ENCODE measurements around the gene ARL6IP4. TPM values are rescaled to one million over a fixed set of nuclear protein-coding genes. Genes with fewer than 3 reads are reported as not detected.

ARL6IP4 gene
- total and polyA plus RNA-seq, 2 of the 4 experiments (the other 2 are of a cell fraction) = 161 to 254 TPM

DNA sequence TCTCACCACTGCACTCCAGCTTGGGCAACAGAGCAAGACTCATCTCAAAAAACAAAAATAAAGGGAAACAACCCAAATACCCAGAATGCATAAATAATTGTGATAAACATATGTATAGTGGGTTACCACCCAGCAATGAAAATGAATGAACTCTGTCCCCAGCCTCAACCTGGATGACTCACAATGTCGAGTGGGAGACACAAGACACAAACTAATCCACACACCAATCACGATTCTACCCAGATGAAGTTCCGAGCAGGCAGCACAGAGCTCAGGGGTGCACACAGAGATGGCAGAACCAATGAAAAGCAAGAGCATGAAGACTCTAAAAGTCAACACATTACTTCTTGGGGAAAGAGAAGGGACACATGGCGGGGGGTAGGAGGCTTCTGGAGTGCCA lies 41.4 kb upstream of the ARL6IP4 start:
- CTCF ChIA-PET = interaction anchor here (0.5 kb wide), 1 partner anchor 870 kb away, joined by 3 read pairs; no protein-coding TSS in a partner anchor
- no peak overlapping the region for H2BK15ac ChIP-seq (ENCODE audit: low read depth, low read length)
- no peak overlapping the region for H2BK5ac ChIP-seq (ENCODE audit: low read depth, low read length, poor library complexity, severe bottlenecking)
- H2AFZ ChIP-seq (replicated peaks; ENCODE audit: low read length, poor library complexity) = no peak overlapping the region
- dilution Hi-C loops (cut with HindIII; ENCODE audit: low sequenced_read_pairs, unreplicated experiment) (no loop called here), intact Hi-C loops (cut with micrococcal nuclease) (no loop called here), in situ Hi-C loops (cut with MboI; ENCODE audit: low sequenced_read_pairs) (no loop called here)
- no peak overlapping the region for H3K27ac ChIP-seq (ENCODE audit: insufficient read depth, low read length)
- H3K4me1 ChIP-seq (ENCODE audit: control insufficient read depth, insufficient read depth, low read length) = no peaks in the 10 kb centered on the region
- H3K56ac ChIP-seq (ENCODE audit: extremely low read depth, insufficient read depth, low read length) = no peak overlapping the region
- no peak for ATAC-seq (ENCODE audit: low read depth)
- H3K23ac ChIP-seq (ENCODE audit: low read depth, low read length) = no peak overlapping the region
- H3K27me3 ChIP-seq (ENCODE audit: control insufficient read depth, insufficient read depth, low read length) = no peaks in the 10 kb centered on the region
- H4K20me1 ChIP-seq (ENCODE audit: insufficient read depth, low read length) = no peaks in the 10 kb centered on the region
- no peaks in the 10 kb centered on the region for H3K36me3 ChIP-seq (ENCODE audit: control insufficient read depth, insufficient read depth, low read length)
- H4K5ac ChIP-seq (ENCODE audit: low read depth, low read length) = no peak overlapping the region
- no peak overlapping the region for H2BK20ac ChIP-seq (ENCODE audit: low read depth, low read length)
- no peak overlapping the region for H4K8ac ChIP-seq (ENCODE audit: low read depth in 2 of 2, low read length in 2 of 2)
- TF ChIP-seq SMC3 (IDR thresholded peaks at IDR 0.05; ENCODE audit: low read depth, low read length) (no peak), CEBPB (IDR thresholded peaks at IDR 0.05; ENCODE audit: low read depth, low read length) (no peak), USF2 (IDR thresholded peaks at IDR 0.05; ENCODE audit: low read depth, low read length) (no peak), MXI1 (IDR thresholded peaks at IDR 0.05; ENCODE audit: borderline replicate concordance, low read depth, low read length) (no peak), ELK1 (IDR thresholded peaks at IDR 0.05; ENCODE audit: borderline replicate concordance, low read depth, low read length) (no peak), NFE2L2 (IDR thresholded peaks at IDR 0.05; ENCODE audit: low read depth, low read length) (no peak), POLR2A (IDR thresholded peaks at IDR 0.05; ENCODE audit: low read depth, low read length) (no peak), RCOR1 (IDR thresholded peaks at IDR 0.05; ENCODE audit: insufficient replicate concordance, low read length) (no peak)
- TF ChIP-seq, protein P1, sequence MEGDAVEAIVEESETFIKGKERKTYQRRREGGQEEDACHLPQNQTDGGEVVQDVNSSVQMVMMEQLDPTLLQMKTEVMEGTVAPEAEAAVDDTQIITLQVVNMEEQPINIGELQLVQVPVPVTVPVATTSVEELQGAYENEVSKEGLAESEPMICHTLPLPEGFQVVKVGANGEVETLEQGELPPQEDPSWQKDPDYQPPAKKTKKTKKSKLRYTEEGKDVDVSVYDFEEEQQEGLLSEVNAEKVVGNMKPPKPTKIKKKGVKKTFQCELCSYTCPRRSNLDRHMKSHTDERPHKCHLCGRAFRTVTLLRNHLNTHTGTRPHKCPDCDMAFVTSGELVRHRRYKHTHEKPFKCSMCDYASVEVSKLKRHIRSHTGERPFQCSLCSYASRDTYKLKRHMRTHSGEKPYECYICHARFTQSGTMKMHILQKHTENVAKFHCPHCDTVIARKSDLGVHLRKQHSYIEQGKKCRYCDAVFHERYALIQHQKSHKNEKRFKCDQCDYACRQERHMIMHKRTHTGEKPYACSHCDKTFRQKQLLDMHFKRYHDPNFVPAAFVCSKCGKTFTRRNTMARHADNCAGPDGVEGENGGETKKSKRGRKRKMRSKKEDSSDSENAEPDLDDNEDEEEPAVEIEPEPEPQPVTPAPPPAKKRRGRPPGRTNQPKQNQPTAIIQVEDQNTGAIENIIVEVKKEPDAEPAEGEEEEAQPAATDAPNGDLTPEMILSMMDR (conservative IDR thresholded peaks at IDR 0.05; ENCODE audit: low read depth, low read length) = no peak
- no CpG with 5 or more reads among the region's 4 CpGs for WGBS, 2 experiments (ENCODE audit: extremely low coverage in 2 of 2, insufficient read length in 1 of 2)
- H3K4ac ChIP-seq (ENCODE audit: low read depth, low read length) = no peak overlapping the region
- BruUV-seq (replicated peaks) = no TSS peak
- no peak overlapping the region for H2BK120ac ChIP-seq (ENCODE audit: low read depth, low read length)
- no peak overlapping the region for H3K4me2 ChIP-seq (ENCODE audit: low read depth, low read length)
- POLR2A ChIA-PET (ENCODE audit: unreplicated experiment) = no interaction called here
- no peaks in the 10 kb centered on the region for H3K79me1 ChIP-seq (ENCODE audit: low read depth in 1 of 2, low read length in 2 of 2)
- H2AK5ac ChIP-seq (ENCODE audit: low read depth, low read length) = no peak overlapping the region
- DNase-seq = no peak
- no peaks in the 10 kb centered on the region for H3K9me3 ChIP-seq (ENCODE audit: control insufficient read depth, insufficient read depth, low read length)
- peaks cover 21% of the 10 kb centered on the region for H3K9me1 ChIP-seq (ENCODE audit: insufficient read depth, low read length)
- no peak overlapping the region for H3K18ac ChIP-seq (ENCODE audit: low read depth, low read length)
- H3K4me3 ChIP-seq (ENCODE audit: insufficient read depth, low read depth, low read length) = no peak overlapping the region
- no peak overlapping the region for H3K9ac ChIP-seq (ENCODE audit: low read depth, low read length)
- no peak overlapping the region for H3K14ac ChIP-seq (replicated peaks; ENCODE audit: low read depth, low read length)
- H4K91ac ChIP-seq (ENCODE audit: insufficient read depth, low read depth, low read length) = no peak overlapping the region
- no peak overlapping the region for H2AK9ac ChIP-seq (replicated peaks; ENCODE audit: low read depth, low read length, poor library complexity)

Measured in IMR-90 (cell line).